GM18511 (cell line): ENCODE measurements around the gene INPP5E.

ENCODE experiments used
- ATAC-seq: cut with Tn5 transposase; IDR thresholded peaks from one replicate; pipeline ENCODE4 v1.9.1; 2021; ENCODE audit warnings: mild to moderate bottlenecking, moderate library complexity; ENCODE audit not compliant: unreplicated experiment

Gene INPP5E

DNA sequence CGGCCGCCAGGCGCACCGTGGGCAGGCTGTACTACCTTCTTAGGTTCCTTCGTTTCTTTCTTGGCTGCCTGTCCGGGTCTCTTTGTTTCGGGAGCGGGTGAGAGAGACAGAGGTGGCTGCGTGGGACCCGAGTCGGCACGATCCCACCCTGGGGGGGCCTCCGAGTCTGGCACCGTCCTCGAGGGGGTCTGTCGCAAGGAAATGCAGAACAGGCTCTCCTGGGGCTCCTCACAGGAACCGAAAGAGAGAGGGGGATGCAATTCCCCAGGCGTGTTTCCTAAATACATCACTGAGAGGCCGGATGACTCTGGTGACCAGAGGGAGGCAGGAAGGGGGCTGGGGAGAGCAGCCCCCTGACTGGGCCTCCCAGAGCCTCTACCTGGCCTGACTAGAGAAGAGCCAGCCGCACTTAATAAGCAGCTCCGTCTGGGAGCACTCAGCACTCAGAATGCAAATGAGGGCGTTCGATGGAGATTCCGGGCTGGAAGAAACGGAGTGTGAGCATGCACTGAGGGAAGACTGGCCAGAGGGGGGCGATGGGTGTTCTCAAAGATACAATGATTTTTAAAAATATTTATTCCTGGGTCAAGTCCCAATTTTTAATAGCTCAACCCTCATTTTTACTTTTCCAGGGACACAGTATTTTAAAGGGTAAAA is 11.7 kb upstream of the INPP5E start:
- no peak for ATAC-seq

DNA sequence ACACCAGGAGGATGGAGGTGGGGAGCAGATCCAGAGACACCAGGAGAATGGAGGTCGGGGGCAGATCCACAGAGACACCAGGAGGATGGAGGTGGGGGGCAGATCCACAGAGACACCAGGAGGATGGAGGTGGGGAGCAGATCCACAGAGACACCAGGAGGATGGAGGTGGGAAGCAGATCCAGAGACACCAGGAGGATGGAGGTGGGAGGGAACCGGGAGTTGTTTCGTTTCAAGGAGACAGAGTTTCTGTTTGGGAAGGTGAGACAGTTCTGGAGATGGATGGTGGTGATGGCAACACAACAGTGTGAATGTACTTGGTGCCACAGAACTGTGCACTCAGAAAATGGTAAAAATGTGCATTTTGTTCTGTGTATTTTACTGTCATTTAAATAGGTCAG is 9.0 kb upstream of the INPP5E start:
- ATAC-seq: no peak

DNA sequence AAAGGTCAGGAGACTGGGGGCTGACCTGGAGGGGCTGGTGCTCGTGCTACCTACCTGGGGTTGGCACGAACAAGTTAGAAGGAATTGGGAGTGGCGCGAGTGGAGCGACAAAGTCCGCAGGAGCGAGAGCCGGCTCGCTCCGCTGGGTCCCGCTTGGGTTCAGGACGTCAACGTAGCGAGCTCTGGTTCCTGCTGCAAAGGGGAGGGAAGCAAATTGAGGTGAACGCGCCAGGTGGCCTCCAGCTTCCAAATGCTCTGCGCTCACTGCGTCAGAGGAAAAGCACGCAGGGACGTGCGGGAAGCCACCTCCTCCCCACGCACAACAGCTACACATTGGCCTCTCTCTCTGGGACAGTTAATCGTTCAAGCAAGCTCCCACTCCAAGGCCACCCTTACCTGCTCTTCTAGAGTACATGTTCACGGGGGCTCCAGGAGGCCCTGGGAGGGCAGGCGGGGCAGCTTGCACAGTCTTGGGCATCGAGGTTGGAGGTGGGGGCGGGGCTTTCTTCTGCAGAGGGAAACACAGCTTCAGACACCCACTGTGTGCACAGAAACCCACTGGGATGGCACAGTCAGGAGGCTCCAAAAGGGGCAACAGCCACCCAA is 7.6 kb upstream of the INPP5E start:
- no peak for ATAC-seq

DNA sequence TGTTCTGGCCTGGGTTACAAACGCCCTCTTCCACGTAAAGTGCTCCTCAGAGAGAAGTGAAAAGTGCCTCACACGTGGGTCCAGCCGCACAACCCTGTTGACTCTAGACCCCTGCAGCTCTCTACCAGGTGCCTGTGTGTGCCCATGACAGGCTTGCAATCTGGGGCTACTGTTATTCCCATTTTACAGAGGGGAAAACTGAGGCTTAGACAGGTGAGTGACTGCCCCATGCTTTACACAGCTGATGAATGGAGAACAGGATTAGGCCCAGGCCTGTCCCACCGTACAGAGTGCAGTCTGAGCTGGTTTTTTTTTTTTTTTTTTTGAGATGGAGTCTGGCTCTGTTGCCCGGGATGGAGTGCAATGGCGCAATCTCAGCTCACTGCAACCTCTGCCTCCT is 6.2 kb upstream of the INPP5E start:
- no peak for ATAC-seq

DNA sequence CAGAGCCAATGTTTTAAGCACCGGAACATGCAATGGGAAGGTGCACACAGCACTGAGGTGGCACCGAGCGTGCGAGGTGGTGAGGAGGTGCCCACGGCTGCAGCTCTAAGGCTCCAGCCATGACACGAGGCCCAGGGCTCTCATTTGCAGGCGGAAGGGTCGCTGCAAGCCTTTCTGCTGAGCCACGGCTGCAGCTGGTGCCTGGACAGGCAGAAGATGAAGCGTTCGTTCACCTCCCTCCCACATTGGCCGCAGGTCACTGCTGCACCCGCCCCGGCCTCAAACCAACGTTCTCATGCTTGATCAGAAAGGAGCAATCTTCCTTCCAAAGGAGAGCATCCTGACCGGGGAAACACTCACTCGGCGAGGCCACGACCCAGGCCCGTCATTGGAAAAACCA is 4.5 kb upstream of the INPP5E start:
- ATAC-seq: no peak

DNA sequence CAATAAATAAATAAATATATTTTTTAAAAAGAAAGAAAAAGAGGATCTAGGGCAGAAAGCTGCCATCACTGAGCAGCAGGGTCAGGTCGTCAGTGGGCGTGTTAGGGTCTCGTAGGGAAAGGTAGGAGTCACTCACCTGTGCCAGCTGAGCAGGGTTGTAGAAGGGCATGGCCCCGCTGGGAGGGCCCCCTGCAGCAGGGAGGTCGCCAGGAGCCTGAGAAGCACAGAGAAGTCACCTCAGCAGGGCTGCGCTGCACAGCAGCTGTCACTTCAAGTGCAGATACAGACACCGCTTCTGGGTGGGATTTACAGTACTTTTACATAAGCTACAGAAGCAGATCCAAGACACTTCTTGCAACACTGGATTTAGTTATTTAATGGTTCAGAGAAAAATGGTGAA is 4.0 kb upstream of the INPP5E start:
- ATAC-seq: no peak

DNA sequence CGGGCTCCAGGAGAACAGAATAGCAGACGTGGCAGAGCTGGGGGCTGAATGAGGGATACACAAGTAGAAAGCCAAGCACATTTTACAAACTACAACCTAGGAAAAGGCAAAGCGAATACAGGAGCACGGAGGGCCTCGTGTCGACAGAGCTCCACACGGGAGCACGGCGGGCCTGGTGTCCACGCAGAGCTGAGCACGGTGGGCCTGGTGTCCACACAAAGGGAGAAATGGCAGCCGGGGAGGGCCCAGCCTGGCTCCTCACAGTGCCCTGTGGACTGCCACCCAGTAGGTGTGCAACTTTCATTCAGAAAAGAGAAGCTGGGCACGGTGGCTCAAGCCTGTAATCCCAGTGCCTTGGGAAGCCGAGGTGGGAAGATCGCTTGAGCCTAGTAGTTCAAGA is 3.4 kb upstream of the INPP5E start:
- no peak for ATAC-seq

DNA sequence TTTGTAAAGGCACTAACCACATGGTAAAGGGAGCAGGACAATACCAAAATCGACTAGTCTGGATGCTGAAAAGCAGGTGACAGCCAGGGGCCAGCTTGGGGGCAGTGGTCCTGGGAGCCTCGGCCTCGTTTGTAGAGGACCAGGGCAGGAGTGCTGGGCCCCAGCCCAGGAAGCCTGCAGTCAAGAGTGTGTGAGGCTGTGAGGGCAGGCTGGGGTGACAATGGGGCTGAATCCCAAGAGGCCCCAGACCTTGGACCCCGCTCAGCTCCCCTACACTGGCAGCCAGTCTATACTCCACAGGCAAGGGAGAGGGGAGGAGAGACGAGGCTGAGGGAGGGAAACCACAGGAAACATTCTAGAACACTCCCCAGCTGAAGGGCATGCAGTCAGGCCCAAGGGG is 2.6 kb upstream of the INPP5E start:
- no peak for ATAC-seq

DNA sequence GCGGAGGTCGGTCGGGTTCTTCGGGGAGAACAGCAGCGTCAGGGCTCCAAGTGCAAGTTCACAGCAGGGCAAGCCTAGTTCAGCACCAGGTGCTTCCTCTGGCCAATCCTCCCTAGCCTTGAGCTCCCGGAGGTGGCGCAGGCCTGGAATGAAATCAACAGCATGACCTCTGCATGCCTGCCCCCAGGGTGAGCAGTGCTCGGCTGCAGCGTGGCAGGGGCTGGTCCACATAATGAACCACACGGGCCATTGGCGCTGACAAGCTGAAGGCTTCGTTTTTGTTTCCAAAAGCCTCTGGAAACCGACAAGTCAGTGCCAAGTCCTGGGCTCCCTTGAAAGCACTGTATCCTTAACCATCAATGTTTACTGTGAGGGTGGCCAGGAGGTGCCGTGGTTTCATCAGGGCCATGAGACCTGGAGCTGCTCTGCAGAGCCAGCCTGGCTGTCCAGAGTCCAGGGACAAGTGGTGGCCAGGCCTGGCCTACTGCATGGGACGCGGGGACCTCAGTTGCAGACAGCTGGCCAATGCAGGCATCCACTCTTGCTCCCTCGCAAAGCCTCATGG is 2.1 kb upstream of the INPP5E start:
- no peak for ATAC-seq

DNA sequence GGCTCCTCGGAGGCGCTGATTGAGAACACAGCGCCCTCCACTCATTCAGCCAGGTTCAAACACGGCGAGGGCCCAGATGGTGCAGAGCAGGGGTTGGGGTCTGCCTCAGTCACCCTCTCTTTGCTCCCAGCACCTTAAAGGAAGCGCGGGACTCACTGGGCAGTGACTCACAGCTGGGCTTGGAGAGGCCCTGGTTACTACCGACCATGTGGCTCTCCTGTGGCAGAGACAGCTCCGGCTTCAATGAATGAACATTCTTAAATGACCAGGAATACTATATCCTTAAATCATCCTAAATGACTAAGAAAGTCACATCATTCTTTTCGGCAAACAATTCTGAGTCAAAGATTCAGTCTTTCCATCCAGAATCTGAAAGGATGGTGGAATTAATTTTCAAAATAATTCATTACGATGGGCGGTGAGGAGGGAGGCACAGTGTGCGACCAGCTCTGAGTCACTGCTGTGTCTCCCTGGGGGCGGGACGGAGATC is 1.6 kb upstream of the INPP5E start:
- ATAC-seq: no peak

DNA sequence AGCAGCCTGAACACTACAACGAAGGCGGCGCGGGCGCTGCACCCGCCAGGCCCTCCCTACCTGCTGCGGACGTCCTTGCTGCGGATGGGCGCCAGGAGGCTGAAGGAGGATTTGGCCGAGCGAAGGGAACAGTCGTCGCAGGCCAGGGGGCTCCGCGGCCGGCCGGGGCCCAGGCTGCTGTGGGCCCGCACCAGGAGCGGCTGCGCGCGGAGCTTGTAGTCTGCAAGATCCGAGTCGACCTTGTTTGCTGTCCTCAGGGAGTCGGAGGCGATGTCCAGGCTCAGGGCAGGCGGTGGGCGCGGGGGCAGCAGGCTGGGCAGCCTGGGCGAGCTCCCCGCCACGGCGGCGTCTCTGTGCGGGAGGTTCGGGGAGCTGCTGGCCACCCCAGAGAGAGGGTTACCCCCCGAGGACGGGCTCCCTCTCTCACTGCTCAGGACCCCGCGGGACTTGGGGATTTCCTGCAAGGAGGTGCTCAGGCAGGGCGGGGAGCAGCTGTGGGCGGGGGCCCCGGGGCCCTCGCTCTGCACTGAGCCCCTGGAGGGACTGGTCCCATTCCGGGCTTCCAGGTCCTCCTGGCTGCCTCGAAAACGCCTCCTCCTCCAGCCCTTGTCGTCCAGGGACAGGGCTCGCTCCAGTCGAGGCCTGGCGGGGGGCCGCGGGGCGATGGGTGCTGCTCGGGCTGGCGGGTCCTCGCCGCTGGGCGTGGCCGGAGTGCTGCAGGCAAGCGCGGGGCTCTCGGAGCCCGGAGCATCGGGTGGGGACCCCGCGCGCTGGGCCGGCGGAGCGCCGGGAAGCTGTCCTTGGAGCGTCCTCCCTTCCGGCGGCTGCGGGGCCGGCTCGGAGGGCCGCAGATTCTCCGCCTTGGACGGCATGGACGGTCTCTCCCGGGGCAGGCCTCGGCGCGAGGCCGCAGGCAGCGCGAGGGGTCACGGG is 831 bp downstream of the INPP5E start:
- peak; percentile 64 for ATAC-seq

DNA sequence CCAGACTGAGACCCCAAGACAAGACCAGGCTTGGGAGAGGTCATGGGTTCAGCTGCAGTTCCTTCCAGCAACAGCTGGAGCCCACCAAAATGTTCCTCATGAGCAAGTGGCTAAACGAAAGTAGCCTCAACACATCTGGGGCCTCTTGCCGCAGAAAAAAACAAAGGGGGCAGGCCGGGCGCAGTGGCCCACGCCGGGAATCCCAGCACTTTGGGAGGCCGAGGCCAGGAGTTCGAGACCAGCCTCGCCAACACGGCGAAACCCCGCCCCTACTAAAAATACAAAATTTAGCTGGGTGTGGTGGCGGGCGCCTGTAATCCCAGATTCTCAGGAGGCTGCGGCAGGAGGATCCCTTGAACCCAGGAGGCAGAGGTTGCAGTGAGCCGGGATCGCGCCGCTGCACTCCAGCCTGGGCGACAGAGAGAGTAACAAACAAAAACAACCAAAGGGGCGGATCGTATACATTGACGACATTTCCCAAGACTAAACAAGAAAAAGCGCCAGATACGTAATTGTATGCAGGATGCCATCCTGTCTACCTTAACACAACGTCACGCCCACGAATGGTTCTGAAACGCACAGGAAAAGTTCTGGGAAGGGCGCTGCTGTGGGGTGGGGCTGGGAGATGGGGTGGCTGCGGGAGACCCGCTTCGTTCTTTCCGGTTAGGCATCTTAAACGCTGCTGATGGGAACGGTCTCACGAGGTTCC is 1.7 kb downstream of the INPP5E start:
- ATAC-seq: no peak

DNA sequence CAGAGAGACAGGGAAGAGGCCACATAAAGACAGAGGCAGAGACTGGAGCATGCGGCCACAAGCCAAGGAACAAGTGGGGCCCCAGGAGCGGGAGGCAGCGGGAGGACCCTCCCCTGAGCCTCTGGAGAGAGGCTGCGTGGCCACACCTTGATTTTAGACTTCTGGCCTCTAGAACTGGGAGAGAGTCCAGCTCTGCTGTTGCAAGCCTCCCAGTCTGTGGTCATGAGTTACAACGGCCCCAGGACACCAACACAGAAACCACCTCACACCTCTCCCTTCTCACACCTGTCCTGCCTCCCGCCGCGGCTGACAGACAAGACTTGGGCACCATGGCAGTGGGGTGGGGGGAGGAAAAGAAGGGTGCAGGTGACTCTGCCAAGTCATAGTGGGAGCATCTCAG is 2.2 kb downstream of the INPP5E start:
- no peak for ATAC-seq

DNA sequence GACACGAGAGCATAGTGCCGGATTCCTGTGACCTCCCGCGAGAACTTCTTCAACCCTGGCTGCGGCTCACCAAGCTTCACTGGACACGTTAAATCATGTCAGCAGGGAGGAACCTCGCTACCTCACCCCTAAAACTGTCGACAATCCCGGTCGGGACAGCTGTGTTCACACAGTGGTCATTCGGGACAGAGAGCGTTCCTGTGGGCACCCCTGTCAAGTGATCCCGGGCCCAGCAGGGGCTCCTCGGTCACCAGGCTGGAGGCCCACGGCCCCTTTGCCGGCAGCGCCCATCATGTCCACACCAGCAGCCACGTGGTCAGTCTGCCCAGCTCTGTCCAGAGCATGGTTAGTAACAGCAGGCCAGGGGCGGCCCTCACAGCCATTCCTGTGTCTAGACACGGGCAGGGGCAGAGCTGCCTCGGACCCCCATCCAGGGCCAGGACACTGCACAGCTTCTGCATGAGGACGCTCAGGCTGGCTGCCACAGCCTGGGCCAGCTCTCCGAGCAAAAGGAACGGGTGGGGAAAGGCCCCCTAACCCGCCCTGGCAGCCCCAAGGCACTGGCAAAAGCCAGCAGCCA is 3.5 kb downstream of the INPP5E start:
- ATAC-seq: no peak

DNA sequence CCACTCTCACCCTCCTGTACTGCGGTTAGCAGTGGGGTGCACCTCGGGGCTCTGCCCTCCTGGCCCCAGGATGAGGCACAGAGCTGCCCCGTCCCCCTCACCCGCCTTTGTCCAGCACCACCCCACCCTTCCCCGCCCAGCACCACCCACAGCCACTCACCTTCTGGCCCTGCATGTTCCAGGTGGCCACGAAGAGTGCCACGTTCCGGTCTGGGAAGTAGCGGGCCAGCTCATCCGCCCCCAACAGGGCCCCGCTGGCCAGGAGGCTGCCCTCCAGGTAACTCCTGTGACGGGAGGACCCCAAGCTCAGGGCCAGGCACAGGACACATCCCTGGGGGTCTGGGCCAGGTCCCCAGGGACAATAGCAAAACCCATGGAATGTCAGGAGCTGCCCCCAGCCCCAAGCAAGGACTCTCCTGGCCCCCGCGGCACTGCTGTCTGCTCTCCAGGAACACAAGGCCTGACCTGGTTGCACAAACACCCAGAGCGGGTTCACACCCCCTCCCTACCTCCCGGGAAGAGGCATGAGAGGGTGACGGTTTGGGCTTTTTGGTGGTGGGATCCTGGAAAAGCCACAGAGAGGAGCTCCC is 5.0 kb downstream of the INPP5E start:
- ATAC-seq: no peak

DNA sequence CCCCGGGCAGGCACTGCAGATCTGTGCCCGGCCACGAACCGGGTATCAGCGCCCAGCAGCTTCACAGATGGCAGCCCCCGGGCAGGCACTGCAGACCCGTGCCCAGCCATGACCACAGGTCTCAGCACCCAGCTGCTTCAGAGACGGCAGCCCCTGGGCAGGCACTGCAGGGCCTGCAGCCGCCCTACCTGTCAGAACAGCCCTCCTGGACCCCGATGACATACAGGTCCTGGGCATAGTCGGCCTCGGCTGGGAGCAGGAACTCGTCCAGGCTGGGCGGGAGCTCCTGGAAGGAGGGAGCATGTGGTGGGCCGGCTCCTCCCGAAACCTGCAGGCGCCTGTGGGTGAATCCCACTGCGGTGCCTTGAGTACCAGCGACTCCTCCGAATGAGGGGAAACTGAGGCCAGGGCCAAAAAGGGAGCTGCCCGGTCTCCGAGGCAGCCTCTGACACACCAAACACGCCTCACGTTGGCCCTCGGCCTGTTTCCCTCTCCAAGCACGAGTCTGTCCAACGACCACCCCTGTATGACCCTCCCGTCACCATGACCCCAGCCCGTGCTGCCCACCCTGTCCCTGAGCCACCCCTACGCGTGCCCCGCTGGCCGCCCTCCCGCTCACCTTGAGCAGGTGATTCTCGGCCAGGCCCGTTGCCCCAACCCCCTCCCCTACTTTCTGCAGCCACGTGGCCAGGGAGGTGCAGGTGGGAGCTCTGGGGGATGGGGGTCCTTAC is 5.6 kb downstream of the INPP5E start:
- no peak for ATAC-seq

DNA sequence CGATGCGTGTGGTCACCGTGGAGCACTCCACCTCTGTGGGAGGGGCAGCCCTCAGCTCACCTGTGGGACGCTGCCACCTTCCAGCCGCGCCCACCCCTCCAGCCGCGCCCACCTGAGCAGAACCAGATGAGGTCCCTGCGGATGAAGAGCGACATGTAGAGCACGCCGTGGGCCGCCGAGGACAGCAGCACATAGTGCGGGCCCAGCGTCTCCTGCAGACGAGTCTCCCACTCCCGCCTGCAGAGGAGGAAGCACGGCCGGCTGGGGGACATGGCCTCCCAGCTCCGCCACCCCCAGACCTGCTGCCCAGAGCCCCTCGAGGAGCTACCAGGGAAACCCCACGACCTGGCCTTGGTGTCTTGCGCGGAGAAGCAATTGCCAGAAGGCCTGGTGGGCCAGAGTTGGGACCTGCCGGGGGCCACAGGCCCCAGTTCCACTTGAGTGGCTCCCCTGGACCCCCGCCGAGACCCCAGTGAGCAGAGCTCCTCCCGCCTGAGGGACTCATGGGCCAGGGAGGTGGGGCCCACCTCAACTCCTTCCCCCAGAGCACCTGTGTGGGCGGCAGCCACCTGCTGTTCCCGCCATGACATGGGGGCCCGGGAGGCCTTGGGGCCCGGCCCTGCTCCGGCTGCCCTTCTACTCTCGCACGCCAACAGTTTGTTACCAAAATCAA is 6.5 kb downstream of the INPP5E start:
- ATAC-seq: no peak

DNA sequence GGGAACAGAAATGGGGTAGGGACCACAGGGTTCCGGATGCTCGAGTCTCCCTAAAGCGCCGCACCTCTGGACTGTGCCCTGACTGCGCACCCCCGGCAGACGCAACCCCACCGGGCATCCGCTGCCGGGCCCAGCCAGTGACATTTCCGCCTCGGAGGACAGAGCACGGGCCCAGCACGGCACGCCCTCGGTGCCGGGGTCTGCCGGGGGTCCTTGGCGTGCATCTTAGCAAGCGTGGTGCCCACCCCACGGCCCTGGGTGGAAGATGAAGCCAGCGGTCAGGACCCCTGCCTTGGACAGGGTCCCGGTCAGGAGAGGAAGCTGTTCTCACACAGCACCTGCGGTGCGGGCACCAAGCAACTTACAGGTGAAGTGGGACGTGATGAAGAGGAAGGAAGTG is 7.1 kb downstream of the INPP5E start:
- no peak for ATAC-seq

DNA sequence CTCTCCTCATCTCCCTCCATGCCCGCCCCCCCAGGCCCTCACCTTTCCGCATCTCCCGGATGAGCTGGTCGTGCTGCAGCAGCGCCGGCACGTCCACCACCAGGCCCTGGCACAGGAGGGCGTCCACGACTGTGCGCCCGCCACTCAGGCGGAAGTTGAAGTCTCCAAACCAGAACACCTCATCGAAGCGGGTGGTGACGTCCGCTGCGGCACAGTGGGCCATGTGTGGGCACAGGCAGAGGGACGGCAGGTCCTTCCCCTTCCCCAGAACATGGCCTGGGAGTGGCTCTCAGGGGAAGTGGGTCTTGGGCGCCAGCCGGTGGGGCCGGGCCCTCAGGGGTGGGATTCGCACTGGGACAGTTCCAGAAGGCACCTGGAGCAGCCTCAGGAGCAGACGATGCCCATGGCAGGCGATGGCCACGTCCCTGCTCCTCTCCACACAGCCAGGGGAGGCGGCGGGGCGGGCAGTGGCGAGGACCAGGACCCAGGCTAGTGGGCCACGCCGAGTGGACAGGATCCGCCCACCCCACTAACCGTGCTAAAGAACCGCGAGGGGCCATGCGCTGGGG is 7.8 kb downstream of the INPP5E start:
- no peak for ATAC-seq
